NB4 (cell line): ENCODE measurements around the gene OPRM1.

Experiments
- TF ChIP-seq, protein P1 (sequence below): IDR thresholded peaks from one replicate; pipeline ENCODE4 v1.5.1; 2012; ENCODE audit warnings: low read depth, low read length
- TF ChIP-seq, protein P2 (sequence below): IDR thresholded peaks from 2 replicates; pipeline ENCODE4 v1.6.1; 2011; ENCODE audit warnings: low read depth, low read length

DNA sequence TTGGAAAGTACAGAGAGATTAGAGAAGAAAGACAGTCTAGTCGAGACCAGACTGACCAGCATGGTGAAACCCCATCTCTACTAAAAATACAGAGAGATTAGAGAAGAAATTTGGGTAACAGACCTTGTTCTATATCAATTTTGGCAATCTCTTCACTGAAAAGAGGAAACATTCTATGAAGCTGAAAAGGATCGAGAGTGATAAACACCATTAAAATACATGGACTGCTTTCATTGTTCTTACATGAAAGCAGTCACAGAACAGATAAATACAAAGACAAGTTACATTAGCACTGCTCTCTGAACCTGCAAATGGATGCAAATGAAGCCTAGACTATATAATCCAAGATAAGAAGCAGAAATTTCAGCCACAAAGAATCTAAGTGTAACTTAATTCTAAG, 8.4 kb upstream of the OPRM1 start:
- TF ChIP-seq, protein P1, sequence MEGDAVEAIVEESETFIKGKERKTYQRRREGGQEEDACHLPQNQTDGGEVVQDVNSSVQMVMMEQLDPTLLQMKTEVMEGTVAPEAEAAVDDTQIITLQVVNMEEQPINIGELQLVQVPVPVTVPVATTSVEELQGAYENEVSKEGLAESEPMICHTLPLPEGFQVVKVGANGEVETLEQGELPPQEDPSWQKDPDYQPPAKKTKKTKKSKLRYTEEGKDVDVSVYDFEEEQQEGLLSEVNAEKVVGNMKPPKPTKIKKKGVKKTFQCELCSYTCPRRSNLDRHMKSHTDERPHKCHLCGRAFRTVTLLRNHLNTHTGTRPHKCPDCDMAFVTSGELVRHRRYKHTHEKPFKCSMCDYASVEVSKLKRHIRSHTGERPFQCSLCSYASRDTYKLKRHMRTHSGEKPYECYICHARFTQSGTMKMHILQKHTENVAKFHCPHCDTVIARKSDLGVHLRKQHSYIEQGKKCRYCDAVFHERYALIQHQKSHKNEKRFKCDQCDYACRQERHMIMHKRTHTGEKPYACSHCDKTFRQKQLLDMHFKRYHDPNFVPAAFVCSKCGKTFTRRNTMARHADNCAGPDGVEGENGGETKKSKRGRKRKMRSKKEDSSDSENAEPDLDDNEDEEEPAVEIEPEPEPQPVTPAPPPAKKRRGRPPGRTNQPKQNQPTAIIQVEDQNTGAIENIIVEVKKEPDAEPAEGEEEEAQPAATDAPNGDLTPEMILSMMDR: no peak
- TF ChIP-seq, protein P2, sequence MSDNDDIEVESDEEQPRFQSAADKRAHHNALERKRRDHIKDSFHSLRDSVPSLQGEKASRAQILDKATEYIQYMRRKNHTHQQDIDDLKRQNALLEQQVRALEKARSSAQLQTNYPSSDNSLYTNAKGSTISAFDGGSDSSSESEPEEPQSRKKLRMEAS: no peak
